Inflammatory macrophage (primary cell): Measurements from ENCODE around the gene EIF2S3B.
"Not testable (repeated sequence)": the region's sequence is repeated elsewhere in the genome, so short reads cannot be mapped to it uniquely, and the experiment has no call there.

Experiments used
- DNase-seq, 2 donors: peaks; one replicate each; pipeline ENCODE4 v3.0.0-alpha.2; 2020 to 2022
- total RNA-seq, 18 experiments: gene quantifications; one replicate each; lab custom pipeline; 2026; ENCODE audit warnings: mixed read lengths in 6 of 18, inconsistent platforms in 2 of 18; lab: John Stamatoyannopoulos, UW

The EIF2S3B gene
- total RNA-seq, result 0.58 to 3.2 (median 1.8) reads per million in 18 experiments

DNA sequence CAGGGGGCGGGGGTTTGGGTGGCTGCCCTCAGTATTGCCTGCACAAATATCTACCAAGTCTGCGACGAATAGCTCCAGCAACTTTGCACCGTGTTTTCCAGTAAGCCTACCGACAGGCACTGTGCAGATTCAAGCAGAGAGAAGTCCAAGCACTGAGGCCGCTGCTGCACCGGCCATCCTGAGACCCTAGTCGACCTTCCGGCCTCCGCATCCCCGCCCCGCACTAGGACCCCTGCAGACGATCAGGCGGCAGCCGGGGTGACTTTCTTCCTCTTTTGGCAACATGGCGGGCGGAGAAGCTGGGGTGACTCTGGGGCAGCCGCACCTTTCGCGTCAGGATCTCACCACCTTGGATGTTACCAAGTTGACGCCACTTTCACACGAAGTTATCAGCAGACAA is at the start of gene EIF2S3B:
EIF2S3B (plus strand) TSS at position 271 of the 400 bp plus-strand sequence; CDS start at position 284, 13 bp downstream.
- no peak for DNase-seq

DNA sequence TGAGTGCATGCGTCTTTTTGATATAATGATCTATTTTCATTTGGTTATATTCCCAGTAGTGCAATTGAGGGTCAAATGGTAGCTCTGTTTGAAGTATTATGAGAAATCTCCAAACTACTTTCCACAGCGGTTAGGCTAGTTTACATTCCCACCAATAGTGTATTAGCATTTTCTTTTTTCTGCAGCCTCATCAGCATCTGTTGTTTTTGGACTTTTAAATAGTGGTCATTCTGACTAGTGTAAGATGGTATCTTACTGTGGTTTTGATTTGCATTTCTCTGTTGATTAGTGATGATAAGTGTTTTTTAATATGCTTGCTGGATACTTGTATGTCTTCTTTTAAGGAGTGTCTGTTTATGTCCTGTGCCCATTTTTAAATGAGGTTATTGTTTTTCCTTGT is 48.8 kb upstream of the EIF2S3B start:
- no peak for DNase-seq

DNA sequence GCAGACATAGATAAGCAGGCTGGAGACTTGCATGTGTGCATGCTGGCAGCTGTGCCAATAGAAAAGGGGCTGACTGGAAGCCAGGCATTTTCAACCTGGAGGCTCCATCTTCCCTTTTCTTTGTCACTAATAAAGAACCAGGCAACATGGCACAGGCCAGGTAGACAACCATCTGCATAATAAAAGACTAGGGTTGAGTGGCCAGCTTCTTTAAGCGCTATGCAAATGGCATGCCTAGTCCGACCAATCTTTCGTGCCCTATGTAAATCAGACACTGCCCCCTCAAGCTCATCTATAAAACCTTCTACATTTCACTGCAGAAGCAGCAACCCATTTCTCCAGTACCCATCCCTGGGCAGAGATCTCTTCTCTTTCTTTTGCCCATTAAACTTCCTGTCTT is 47.9 kb upstream of the EIF2S3B start:
- no peak for DNase-seq

DNA sequence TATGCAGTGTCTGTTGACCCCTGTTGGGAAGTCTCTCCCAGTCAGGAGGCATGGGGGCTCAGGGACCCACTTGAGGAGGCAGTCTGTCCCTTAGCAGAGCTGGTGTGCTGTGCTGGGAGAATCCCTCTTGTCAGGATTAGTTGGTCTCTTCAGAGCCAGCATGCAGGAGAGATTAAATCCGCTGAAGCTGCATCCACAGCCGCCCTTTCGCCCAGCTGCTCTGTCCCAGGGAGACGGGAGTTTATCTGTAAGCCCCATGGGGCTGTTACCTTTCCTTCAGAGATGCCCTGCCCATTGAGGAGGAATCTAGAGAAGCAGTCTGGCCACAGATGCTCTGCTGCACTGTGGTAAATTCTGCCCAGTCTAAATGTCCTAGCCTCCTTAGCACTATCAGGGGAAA is 39.4 kb upstream of the EIF2S3B start:
- no peak for DNase-seq

DNA sequence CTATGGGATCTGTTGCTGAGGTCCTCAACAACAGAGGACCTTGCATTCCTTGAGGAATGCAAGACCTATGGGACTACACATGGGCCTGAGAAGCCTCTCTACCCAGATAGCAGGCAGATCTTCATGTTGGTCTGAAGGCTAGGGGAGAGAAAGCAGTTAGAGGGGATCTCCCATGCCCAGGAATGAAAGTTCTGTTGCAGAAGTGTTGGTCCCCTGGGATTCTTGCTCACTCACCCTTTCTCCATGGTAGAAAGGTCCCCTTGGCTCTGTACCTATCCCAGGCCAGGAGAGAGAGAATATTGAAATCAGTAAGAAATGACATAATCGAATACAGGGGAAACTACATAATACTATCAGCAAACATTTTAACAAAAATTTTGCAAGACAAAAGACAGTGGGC is 36.0 kb upstream of the EIF2S3B start:
- no peak for DNase-seq

DNA sequence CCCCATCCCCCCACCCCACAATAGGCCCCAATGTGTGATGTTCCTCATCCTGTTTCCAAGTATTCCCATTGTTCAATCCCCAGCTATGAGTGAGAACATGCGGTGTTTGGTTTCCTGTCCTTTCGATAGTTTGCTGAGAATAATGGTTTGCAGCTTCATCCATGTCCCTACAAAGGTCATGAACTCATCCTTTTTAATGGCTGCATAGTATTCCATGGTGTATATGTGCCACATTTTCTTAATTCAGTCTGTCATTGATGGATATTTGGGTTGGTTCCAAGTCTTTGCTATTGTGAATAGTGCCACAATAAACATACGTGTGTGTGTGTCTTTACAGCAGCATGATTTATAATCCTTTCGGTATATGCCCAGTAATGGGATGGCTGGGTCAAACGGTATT is 32.9 kb upstream of the EIF2S3B start:
- DNase-seq, result not testable (repeated sequence)

DNA sequence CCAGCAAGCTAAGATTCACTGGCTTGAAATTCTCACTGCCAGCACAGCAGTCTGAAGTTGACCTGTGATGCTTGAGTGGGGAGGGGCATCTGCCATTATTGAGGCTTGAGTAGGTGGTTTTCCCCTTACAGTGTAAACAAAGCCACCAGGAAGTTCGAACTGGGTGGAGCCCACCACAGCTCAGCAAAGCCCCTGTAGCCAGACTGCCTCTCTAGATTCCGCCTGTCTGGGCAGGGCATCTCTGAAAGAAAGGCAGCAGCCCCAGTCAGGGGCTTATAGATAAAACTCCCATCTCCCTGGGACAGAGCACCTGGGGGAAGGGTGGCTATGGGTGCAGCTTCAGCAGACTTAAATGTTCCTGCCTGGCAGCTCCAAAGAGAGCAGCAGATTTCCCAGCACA is 23.8 kb upstream of the EIF2S3B start:
- not testable (repeated sequence) for DNase-seq

DNA sequence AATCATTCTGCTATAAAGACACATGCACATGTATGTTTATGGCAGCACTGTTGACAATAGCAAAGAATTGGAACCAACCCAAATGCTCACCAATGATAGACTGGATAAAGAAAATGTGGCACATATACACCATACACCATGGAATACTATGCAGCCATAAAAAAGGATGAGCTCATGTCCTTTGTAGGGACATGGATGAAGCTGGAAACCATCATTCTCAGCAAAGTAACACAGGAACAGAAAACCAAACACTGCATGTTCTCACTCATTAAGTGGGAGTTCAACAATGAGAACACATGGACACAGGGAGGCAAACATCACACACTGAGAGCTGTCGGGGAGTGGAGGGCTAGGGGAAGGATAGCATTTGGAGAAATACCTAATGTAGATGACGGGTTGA is 18.4 kb upstream of the EIF2S3B start:
- DNase-seq, result not testable (repeated sequence)

DNA sequence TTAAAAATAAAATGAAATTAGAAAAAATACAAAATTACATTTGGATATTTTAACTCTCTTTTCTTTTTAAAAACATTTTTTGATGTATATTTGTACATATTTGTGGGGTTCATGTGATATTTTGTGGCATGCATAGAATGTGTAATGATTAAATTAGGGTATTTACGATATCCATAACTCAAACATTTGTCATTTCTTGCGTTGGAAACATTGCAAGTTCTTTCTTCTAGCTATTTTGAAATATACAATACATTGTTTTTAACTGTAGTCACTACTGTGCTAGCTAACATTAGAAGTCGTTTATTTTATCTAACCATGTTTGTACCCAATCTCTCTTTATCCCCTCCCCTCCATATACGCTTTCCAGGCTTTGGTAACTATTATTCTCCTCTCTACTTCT is 13.9 kb upstream of the EIF2S3B start:
- no peak for DNase-seq

DNA sequence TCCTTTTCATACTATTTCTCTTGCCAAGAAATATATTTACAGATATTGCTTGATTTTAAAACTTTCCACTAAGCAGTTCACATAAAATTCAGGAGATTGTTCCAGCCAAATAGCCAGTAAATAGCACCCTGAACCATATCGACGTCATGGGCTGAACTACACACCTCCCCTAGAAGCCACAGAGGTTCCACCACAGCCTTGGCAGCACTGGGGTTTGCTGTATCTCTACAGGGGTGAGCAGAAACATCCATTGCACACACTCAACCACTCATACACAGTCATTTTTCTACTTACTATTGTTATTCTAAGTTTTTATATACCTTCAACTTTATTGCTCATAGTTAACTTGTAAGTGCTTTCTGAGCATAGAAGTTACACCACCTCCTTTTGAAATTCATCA is 8.1 kb upstream of the EIF2S3B start:
- DNase-seq, result no peak

DNA sequence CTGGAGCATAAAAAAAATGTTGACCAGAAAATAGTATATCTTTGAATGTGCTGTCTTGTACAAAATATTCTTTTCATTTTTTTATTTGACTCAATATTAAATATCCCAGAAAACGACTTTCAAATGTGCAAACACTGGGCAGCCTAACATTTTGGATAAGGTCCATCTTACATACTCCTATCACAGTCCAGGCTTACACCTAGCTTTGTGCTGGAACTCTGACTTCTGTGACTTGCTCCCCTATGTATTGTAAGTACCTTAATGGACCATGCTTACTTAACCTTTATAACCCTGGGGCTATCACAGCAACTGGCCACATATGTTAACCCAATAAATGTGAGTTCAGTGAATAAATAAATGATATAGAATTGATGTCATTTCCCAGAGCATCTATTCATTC is 7.6 kb upstream of the EIF2S3B start:
- no peak for DNase-seq

DNA sequence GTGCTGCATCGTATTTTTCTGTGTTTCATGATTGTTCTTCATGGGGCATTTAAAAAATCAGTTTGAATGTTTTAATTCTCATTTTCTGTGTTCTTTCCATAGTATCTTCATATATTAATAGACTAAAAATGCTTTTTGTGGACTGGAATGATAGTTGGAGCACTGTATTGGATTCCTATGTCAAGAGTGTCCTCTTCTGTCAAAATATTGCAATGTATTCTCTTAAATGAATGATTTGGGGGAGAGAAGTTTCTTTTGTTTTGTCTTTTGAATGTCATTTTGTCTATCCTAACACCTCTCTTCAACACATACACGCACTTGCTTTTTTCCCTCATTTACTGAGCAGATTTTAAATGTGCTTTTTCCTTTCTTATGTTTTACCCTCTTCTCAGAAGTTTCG is 4.7 kb upstream of the EIF2S3B start:
- peak in 1 of 2 donors; percentile 6 for DNase-seq

DNA sequence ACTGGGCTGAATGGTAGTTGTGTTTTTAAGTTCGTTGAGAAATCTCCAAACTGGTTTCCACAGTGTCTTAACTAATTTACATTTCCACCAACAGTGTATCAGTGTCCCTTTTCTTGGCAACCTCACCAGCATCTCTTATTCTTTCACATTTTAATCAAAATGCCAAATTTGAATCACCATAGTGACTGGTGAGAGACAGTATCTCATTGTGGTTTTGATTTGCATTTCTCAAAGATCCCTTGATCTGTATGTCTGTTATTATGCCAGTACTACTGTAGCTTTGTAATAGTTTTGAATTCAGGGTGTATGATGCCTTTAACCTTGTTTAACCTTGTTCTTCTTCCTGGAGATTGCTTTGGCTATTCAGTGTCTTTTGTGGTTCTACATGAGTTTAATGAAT is 2.2 kb upstream of the EIF2S3B start:
- no peak for DNase-seq

DNA sequence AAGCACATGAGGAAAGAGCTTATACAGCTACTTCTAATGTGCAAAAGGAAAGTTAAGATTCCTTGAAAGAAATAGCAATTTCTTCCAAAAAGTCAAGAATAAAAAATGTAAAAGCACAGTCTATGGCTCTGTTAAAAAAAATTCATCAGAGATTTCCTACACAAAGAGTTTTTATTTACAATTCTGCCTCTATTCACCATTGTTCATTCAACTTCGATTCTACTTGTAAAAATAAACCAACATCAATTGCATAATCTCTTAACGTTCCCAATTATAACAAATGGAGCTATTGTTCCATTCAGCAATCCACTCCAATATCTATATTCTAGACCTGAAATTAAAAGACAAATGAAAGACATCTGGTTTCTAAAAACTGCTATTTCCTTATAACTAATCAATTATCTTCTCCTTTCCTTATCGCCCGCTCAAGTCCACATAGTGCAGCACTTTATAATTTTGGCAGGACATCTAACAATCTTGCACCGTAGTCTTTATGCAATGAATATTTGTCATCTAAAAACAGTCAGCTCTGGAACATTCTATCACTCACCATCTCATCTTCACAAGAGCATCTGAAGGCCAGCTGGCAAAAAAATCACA is 6.2 kb downstream of the EIF2S3B start:
- DNase-seq, result no peak

DNA sequence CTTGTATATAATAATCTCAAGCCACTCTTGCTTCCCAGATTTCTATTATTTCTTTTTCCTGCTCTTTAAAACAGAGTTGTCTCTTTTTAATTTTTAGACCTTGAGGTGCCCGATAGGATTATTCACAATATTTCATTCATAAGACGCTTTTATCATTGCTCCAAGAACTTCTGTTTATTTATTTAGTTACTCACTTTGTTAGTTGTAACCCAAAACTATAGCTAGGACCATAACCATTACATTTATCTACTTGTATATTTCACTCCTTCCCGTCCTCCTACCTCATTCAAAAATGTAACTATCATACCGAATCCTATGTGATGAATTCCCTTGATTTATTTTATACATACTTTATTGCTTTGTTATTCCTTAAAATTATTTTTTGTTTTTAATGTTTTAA is 7.1 kb downstream of the EIF2S3B start:
- DNase-seq, result no peak

DNA sequence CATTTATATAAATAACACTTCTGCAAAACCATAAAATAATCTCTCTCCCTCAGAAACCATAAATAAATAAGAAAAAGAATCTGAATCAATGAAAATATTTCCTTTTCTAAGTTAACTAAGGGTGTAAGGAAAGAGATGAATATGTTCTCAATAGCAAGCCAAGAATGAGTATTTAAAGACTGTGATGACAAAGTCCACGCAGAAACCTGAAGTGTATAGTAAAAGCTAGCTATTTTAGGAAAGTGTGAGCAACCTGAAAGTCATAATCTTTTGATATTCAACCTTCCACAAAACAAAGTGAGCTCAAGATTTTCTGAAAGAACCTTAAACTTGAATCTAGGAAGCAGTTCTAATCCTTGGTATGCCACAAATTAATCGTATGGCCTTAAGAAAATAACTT is 15.9 kb downstream of the EIF2S3B start:
- no peak for DNase-seq

DNA sequence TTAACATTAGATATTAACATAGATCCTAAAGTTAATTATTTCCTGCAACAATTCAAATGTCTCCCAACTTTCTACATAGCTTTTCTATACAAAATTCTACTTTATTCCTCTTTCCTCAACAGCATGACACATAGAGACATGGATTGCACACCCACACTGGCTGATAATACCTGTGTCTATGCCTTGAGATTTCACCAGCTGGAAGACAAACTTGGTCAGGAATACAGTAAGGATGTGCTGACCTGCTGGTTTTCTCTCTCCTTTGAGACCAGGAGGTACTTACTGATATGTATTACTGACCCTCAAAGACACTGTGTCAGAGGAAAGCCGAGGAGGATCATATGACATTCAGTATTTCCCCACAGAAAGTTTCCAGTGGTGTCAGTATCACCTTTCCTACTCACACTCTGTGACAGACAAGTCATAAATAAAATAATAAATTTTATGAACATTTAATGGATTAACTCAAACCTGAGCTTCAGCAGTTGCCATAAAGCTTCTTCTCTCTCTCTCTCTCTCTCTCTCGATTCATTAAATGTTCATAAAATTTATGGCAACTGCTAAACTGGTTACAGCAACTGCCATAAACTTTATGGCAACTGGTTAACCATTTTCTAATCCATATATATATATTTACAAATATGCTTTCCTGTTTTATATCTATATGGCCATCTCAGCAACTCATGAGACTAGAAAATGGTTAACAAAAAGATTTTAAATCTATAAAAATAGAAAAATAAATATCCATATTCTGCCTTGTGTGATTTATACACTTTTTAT is 22.7 kb downstream of the EIF2S3B start:
- no peak for DNase-seq

DNA sequence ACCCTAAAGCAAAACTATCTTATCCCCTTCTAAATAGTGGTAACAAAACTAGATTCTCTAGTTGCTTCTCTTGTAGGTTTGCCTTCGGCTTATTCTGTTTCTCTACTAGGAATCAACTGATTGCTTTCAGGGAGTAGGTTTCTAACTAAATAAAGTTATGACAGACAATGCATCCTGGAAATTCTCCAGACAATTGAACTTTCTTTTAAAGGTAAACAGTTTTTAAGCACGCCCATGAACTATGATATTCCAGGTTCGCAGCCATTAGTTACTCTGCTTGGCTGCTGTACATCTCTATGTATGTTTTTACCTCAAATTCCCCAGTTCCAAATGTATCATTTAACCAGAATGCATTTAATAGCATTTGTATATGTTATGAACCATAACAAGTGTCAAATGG is 23.9 kb downstream of the EIF2S3B start:
- DNase-seq, result no peak

DNA sequence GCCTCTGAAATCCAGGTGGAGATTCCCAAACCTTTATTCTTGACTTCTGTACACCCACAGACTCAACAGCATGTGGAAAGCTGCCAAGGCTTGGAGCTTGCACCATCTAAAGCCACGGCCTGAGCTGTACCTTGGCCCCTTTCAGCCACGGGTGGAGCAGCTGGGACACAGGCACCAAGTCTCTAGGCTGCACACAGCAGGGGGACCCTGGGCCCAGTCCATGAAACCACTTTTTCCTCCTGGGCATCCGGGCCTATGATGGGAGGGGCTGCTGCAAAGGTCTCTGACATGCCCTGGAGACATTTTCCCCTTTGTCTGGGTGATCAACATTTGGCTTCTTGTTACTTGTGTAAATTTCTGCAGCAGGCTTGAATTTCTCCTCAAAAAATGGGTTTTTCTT is 32.0 kb downstream of the EIF2S3B start:
- DNase-seq, result no peak

DNA sequence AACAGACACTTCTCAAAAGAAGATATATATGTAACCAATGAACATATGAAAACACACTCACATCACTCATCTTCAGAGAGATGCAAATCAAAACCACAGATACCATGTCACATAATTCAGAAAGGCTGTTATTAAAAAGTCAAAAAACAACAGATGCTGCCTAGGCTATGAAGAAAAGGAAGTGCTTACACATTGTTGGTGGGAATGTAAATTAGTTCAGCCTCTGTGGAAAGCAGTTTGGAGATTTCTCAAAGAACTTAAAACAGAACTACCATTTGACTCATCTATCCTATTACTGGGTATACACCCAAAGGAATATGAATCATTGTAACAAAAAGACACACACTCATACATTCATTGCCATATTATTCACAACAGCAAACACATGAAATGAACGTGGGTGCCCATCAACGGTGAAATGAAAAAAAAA is 35.1 kb downstream of the EIF2S3B start:
- peak; percentile 18 to 67 for DNase-seq

DNA sequence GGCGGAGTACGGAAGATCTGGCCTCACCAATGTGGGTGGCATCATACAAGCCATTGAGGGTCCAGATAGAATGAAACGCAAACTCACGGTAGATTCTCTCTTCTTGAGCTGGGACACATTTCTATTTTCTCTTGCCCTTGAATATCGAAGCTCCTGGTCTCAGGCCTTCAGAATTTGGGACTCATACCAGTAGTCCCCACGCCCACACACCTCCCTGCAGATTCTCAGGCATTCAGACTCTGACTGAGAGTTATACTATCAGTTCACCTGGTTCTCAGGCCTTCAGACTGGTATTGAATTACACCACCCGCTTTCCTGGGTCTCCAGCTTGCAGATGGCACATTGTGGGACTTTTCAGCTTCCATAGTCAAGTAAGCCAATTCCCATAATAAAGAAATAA is 37.8 kb downstream of the EIF2S3B start:
- no peak for DNase-seq

DNA sequence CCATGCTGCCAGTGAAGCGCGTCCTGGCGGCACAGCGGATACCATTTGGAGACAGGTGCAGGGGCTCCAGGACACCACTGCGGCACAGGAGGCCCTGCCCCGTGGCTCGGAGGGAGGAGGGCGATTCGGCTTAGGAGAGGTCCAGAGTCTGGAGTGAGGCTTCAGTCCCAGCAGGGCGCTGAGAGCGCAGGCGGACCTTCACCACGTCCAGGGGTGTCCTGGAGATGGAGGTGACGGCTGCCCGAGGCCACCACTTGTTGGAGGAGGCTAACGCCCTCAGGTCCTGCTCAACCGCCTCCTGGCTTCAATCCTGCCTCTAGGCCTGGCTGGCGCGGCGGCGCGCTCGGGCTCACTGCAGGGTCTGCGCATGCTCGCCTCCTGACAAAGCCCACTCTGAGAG is 45.7 kb downstream of the EIF2S3B start:
- DNase-seq, result no peak

DNA sequence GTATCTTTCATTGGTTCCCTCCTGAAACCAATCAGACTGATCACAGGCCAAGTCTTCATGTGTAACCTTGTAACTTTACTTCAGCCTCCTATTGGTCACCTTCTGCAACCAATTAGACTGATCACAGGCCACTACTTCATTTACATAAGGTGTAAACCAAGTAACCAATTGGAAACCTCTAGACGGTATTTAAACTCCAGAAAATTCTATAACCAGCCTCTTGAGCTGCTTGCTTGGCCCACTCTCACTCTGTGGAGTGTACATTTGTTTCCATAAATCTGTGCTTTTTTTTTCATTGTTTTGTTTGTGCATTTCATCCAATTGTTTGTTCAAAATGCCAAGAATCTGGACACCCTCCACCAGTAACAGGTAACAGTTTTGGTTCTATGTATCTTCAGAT is 47.5 kb downstream of the EIF2S3B start:
- no peak for DNase-seq

DNA sequence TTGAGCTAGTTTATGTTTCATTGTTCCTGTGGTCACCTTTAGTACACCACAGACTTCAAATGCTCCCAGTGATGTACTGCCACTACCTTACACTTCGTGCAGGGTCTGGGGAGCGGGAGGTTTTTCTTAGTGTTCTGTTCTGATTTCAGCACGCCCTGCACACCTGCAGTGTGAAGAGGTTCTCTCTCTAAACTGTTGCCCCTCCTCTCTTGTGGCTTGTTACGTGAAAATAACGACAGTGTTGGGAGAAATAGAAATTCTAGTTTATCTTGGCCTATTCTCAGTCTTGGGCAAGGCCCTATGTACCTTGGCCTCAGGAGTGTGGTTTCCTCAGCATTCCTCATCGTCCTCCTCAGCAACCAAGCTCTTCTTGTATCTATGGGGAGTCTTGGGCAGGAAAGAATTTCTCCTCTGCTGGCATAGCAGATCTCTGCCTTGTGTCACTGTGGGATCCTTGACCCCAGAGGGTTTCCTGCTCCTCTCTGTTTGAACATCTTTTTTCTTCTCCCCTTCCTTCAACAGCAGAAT is 48.6 kb downstream of the EIF2S3B start:
- no peak for DNase-seq
